Tibial nerve (tissue), 4 donors: Measurements from ENCODE around the gene ANKDD1B.
"Not testable (repeated sequence)": the region's sequence is repeated elsewhere in the genome, so short reads cannot be mapped to it uniquely, and the experiment has no call there.

ENCODE experiments used
- CTCF ChIP-seq, 5 experiments: fragments of 200-600 bp in 3 of 5; fragments of 450-650 bp in 2 of 5; sonication (generic) in 3 of 5; IDR thresholded peaks; one replicate each; pipeline ENCODE4 v1.5.1; 2016 to 2019; ENCODE audit warnings: antibody characterized with exemption in 5 of 5, mild to moderate bottlenecking in 3 of 5, moderate library complexity in 2 of 5
- EP300 ChIP-seq, 2 donors: sonication (generic); formaldehyde crosslinking; IDR thresholded peaks; one replicate each; pipeline ENCODE4 v1.6.1; 2017; ENCODE audit warnings: antibody characterized with exemption in 2 of 2, mild to moderate bottlenecking in 1 of 2

- TF ChIP-seq CTCF, EP300 (IDR thresholded peaks at IDR 0.05): not testable (repeated sequence)
Observed at GRCh38 chr5:75610859-75611310, 368 bp upstream of the ANKDD1B start.
